H9 (cell line): ENCODE data around the gene CHCHD6. TPM values are rescaled to one million over a fixed set of nuclear protein-coding genes. Genes with fewer than 3 reads are reported as not detected.

Experiments used
- DNase-seq: peaks from one replicate; pipeline ENCODE4 v3.0.0-alpha.2; 2017
- H2AFZ ChIP-seq: one replicate; pipeline ENCODE4 v1.6.1; 2013; ENCODE audit warnings: mild to moderate bottlenecking, low read length, control low read depth, moderate library complexity
- H2AK5ac ChIP-seq: 2 replicates; pipeline ENCODE4 v1.6.1; 2013; ENCODE audit warnings: low read length, control low read depth, mixed read lengths; ENCODE audit not compliant: insufficient read length
- H2BK120ac ChIP-seq: one replicate; pipeline ENCODE4 v1.6.1; 2013; ENCODE audit warnings: low read depth, mild to moderate bottlenecking, low read length, control low read depth, inconsistent platforms; ENCODE audit not compliant: poor library complexity, severe bottlenecking
- H2BK12ac ChIP-seq: 2 replicates; pipeline ENCODE4 v1.6.1; 2013; ENCODE audit warnings: low read length, control low read depth, mixed read lengths, low read depth; ENCODE audit not compliant: insufficient read length
- H2BK15ac ChIP-seq: 2 replicates; pipeline ENCODE4 v1.6.1; 2013; ENCODE audit warnings: low read depth, low read length, control low read depth
- H2BK20ac ChIP-seq: one replicate; pipeline ENCODE4 v1.6.1; 2013; ENCODE audit warnings: low read depth, mild to moderate bottlenecking, low read length, control low read depth, inconsistent platforms; ENCODE audit not compliant: poor library complexity, severe bottlenecking
- H2BK5ac ChIP-seq: 2 replicates; pipeline ENCODE4 v1.6.1; 2013; ENCODE audit warnings: low read length, control low read depth, mixed read lengths; ENCODE audit not compliant: insufficient read length
- H3K14ac ChIP-seq: 2 replicates; pipeline ENCODE4 v1.6.1; 2013; ENCODE audit warnings: low read length, control low read depth; ENCODE audit not compliant: insufficient read depth
- H3K18ac ChIP-seq: 2 replicates; pipeline ENCODE4 v1.6.1; 2013; ENCODE audit warnings: low read depth, mild to moderate bottlenecking, mixed read lengths, low read length, control low read depth; ENCODE audit not compliant: insufficient read length
- H3K23ac ChIP-seq: 2 replicates; pipeline ENCODE4 v1.6.1; 2013; ENCODE audit warnings: low read length, control low read depth, mixed read lengths, low read depth; ENCODE audit not compliant: insufficient read length
- H3K23me2 ChIP-seq: 2 replicates; pipeline ENCODE4 v1.6.1; 2013; ENCODE audit warnings: low read depth, mild to moderate bottlenecking, mixed read lengths, low read length, control low read depth; ENCODE audit not compliant: insufficient read length, poor library complexity, severe bottlenecking
- H3K27ac ChIP-seq: 2 replicates; pipeline ENCODE4 v1.5.1; 2013; ENCODE audit warnings: low read length, control low read depth, mixed read lengths, low read depth; ENCODE audit not compliant: insufficient read length
- H3K27me3 ChIP-seq: 2 replicates; pipeline ENCODE4 v1.6.1; 2013; ENCODE audit warnings: low read length, control low read depth, inconsistent platforms; ENCODE audit not compliant: insufficient read depth
- H3K4ac ChIP-seq: 2 replicates; pipeline ENCODE4 v1.6.1; 2013; ENCODE audit warnings: low read depth, mild to moderate bottlenecking, control low read depth, inconsistent platforms, low read length, moderate library complexity
- H3K4me1 ChIP-seq: 2 replicates; pipeline ENCODE4 v1.6.1; 2013; ENCODE audit warnings: low read length, control low read depth, inconsistent platforms; ENCODE audit not compliant: insufficient read depth
- H3K4me2 ChIP-seq: 2 replicates; pipeline ENCODE4 v1.6.1; 2013; ENCODE audit warnings: low read length, control low read depth, mixed read lengths; ENCODE audit not compliant: insufficient read length, insufficient read depth
- H3K56ac ChIP-seq: 2 replicates; pipeline ENCODE4 v1.6.1; 2013; ENCODE audit warnings: low read depth, mild to moderate bottlenecking, mixed read lengths, low read length, control low read depth; ENCODE audit not compliant: insufficient read length
- H3K79me1 ChIP-seq: 2 replicates; pipeline ENCODE4 v1.6.1; 2013; ENCODE audit warnings: low read depth, mild to moderate bottlenecking, moderate library complexity, low read length, control low read depth, inconsistent platforms; ENCODE audit not compliant: insufficient read depth, poor library complexity, severe bottlenecking
- H3K79me2 ChIP-seq: 2 replicates; pipeline ENCODE4 v1.6.1; 2013; ENCODE audit warnings: low read length, control low read depth, inconsistent platforms; ENCODE audit not compliant: insufficient read depth
- H3K9ac ChIP-seq: 2 replicates; pipeline ENCODE4 v1.6.1; 2013; ENCODE audit warnings: low read length, control low read depth, mixed read lengths; ENCODE audit not compliant: insufficient read length; ENCODE audit errors: extremely low read depth
- H3K9me3 ChIP-seq: one replicate; pipeline ENCODE4 v1.6.1; 2013; ENCODE audit warnings: low read depth, low read length, inconsistent platforms; ENCODE audit not compliant: control insufficient read depth
- H3T11ph ChIP-seq: one replicate; pipeline ENCODE4 v1.6.1; 2013; ENCODE audit warnings: mild to moderate bottlenecking, low read length, control low read depth, inconsistent platforms
- H4K20me1 ChIP-seq: one replicate; pipeline ENCODE4 v1.6.1; 2013; ENCODE audit not compliant: control insufficient read depth, insufficient read length, insufficient read depth
- H4K5ac ChIP-seq: 2 replicates; pipeline ENCODE4 v1.6.1; 2013; ENCODE audit warnings: low read depth, mild to moderate bottlenecking, mixed read lengths, low read length, control low read depth; ENCODE audit not compliant: insufficient read length
- H4K8ac ChIP-seq: replicated peaks from 2 replicates; pipeline ENCODE4 v1.6.1; 2013; ENCODE audit warnings: low read length, control low read depth, mixed read lengths, low read depth; ENCODE audit not compliant: insufficient read length
- H4K91ac ChIP-seq: 2 replicates; pipeline ENCODE4 v1.6.1; 2013; ENCODE audit warnings: low read depth, mild to moderate bottlenecking, moderate library complexity, mixed read lengths, low read length, control low read depth; ENCODE audit not compliant: insufficient read length
- H3K27ac Mint-ChIP-seq, 3 experiments: 2 replicates in 2 of 3; 3 replicates in 1 of 3; pipeline ENCODE4 v1.8.0; 2020 to 2021; ENCODE audit warnings: mixed read lengths in 3 of 3, mild to moderate bottlenecking in 1 of 3, moderate library complexity in 1 of 3
- H3K27me3 Mint-ChIP-seq: 2 replicates; pipeline ENCODE4 v1.8.0; 2021; ENCODE audit warnings: low read depth, mild to moderate bottlenecking, moderate library complexity, mixed read lengths
- H3K36me3 Mint-ChIP-seq, 3 experiments: 2 replicates in 2 of 3; 3 replicates in 1 of 3; pipeline ENCODE4 v1.8.0; 2020 to 2021; ENCODE audit warnings: low read depth in 3 of 3, mixed read lengths in 3 of 3; ENCODE audit not compliant: insufficient read depth in 1 of 3
- H3K4me1 Mint-ChIP-seq, 2 experiments: 2 replicates each; pipeline ENCODE4 v1.8.0; 2020; ENCODE audit warnings: mixed read lengths in 2 of 2
- H3K4me3 Mint-ChIP-seq, 2 experiments: 2 replicates in 1 of 2; 3 replicates in 1 of 2; pipeline ENCODE4 v1.8.0; 2020 to 2021; ENCODE audit warnings: mild to moderate bottlenecking in 2 of 2, mixed read lengths in 2 of 2, moderate library complexity in 1 of 2
- H3K9me3 Mint-ChIP-seq, 2 experiments: 2 replicates in 1 of 2; 3 replicates in 1 of 2; pipeline ENCODE4 v1.8.0; 2020; ENCODE audit warnings: mild to moderate bottlenecking in 2 of 2, mixed read lengths in 2 of 2, moderate library complexity in 1 of 2
- CTCF ChIP-seq: fragments of 200-600 bp; sonication (generic); conservative IDR thresholded peaks from 3 replicates; pipeline ENCODE4 v1.8.0; 2021; ENCODE audit warnings: antibody characterized with exemption, mild to moderate bottlenecking
- WGBS: extraction: QIAGEN DNeasy Blood & Tissue Kit; methylation state at CpG from one replicate; pipeline ENCODE4 v1.1.7; 2013; ENCODE audit warnings: missing lambda C conversion rate, low lambda C conversion rate, mixed read lengths; ENCODE audit not compliant: insufficient read length; ENCODE audit errors: extremely low coverage; 5-methylcytosine and 5-hydroxymethylcytosine counted together
- total RNA-seq: library from RNA; stranded (reverse); gene quantifications from 2 replicates; pipeline ENCODE4 v1.2.1, GENCODE V29; 2021

CHCHD6 gene
- total RNA-seq, 1 experiment from 2014 or later = 34.2 TPM

GRCh38 chr3:126781406-126781805 lies 77.4 kb downstream of the CHCHD6 start:
- no peaks in the 10 kb centered on the region for H3K79me1 ChIP-seq
- H3K79me2 ChIP-seq = no peaks in the 10 kb centered on the region
- Mint-ChIP-seq H3K27ac (peak overlapping the region in 2 of 3 experiments; percentile 21 to 42; a peak in 3 of 7 replicates), H3K4me3 (no peak overlapping the region), H3K9me3 (peaks cover 0 to 6% of the 10 kb centered on the region in 2 experiments; a peak in 1 of 5 replicates), H3K4me1 (peaks cover 51 to 54% of the 10 kb centered on the region in 2 experiments), H3K36me3 (peaks cover 0 to 8% (median 5%) of the 10 kb centered on the region in 3 experiments; a peak in 2 of 7 replicates), H3K27me3 (no peaks in the 10 kb centered on the region)
- H3K4me1 ChIP-seq = peaks cover 9% of the 10 kb centered on the region
- no peak overlapping the region for H3K56ac ChIP-seq
- H2BK15ac ChIP-seq = no peak overlapping the region
- DNase-seq = no peak
- no peak overlapping the region for H2BK20ac ChIP-seq
- H3K23me2 ChIP-seq = no peaks in the 10 kb centered on the region
- no peak overlapping the region for H2AK5ac ChIP-seq
- no peak overlapping the region for H4K5ac ChIP-seq
- H3K18ac ChIP-seq = no peak overlapping the region
- no peak for TF ChIP-seq CTCF
- no peak overlapping the region for H2BK5ac ChIP-seq
- H2BK12ac ChIP-seq = no peak overlapping the region
- H3K9ac ChIP-seq = no peak overlapping the region
- H3K9me3 ChIP-seq = no peaks in the 10 kb centered on the region
- H3K4me2 ChIP-seq = no peak overlapping the region
- H3K14ac ChIP-seq = no peak overlapping the region
- H3K23ac ChIP-seq = no peak overlapping the region
- H3T11ph ChIP-seq = no peak overlapping the region
- H4K8ac ChIP-seq = no peak overlapping the region
- H3K27ac ChIP-seq = no peak overlapping the region
- H2AFZ ChIP-seq = no peak overlapping the region
- no peak overlapping the region for H2BK120ac ChIP-seq
- H3K4ac ChIP-seq = no peak overlapping the region
- no peak overlapping the region for H4K91ac ChIP-seq
- H4K20me1 ChIP-seq = no peaks in the 10 kb centered on the region
- WGBS = no CpG with 5 or more reads among the region's 3 CpGs
- H3K27me3 ChIP-seq = no peaks in the 10 kb centered on the region
